SKM-1 treated with dmso at 0.1 percent for 144 hours (cell line): ENCODE results near the gene ADAM10.
"Not testable (repeated sequence)": the region's sequence is repeated elsewhere in the genome, so short reads cannot be mapped to it uniquely, and the experiment has no call there.

ENCODE experiments used
- DNase-seq: peaks from one replicate; lab custom pipeline; 2025; ENCODE audit not compliant: unreplicated experiment; lab: John Stamatoyannopoulos, UW

ADAM10 gene, protein sequence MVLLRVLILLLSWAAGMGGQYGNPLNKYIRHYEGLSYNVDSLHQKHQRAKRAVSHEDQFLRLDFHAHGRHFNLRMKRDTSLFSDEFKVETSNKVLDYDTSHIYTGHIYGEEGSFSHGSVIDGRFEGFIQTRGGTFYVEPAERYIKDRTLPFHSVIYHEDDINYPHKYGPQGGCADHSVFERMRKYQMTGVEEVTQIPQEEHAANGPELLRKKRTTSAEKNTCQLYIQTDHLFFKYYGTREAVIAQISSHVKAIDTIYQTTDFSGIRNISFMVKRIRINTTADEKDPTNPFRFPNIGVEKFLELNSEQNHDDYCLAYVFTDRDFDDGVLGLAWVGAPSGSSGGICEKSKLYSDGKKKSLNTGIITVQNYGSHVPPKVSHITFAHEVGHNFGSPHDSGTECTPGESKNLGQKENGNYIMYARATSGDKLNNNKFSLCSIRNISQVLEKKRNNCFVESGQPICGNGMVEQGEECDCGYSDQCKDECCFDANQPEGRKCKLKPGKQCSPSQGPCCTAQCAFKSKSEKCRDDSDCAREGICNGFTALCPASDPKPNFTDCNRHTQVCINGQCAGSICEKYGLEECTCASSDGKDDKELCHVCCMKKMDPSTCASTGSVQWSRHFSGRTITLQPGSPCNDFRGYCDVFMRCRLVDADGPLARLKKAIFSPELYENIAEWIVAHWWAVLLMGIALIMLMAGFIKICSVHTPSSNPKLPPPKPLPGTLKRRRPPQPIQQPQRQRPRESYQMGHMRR

DNA sequence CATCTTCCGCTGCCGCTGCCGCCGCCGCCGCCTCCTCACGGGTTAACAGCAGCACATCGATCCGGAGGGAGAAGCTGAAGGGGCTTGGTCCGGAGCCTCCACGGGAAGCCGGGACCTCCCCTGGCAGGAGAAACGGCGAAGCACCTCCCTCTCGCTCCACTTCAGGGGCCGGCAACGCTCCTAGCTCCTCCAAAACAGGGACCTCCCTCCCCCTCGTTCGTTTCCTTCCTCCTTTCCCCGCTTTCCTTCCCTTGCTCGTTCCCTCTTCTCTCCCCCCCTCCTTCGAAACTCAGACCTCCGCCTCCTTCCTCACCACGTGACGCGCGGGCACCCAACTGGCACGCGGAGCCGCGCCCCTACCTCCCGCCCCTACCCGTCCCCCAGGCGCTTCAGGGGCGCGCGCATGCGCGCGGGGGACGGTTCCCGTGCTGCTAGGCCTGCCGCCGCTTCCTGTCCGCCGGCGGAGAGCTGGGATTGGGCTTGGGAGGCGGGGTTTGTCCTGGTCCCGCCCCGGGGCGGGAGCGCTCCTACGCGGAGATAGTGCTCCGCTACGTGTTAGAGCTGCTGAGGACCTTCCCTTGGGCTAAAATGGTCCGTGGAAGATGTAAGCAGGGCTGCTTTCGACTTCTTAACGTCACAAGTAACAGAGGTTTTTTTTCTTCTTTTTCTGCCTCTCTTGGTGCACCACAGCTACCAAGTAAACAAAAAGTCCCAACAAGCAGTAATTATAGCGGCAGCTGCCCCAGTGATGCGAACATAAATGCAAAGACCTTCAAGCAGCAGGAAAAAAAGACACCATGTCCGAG, at the start of gene ADAM10:
TSS of gene ADAM10 (minus strand) at position 176 of the 806 bp plus-strand sequence. CDS start at position 3, 173 bp downstream.
- peak; percentile 98 for DNase-seq

DNA sequence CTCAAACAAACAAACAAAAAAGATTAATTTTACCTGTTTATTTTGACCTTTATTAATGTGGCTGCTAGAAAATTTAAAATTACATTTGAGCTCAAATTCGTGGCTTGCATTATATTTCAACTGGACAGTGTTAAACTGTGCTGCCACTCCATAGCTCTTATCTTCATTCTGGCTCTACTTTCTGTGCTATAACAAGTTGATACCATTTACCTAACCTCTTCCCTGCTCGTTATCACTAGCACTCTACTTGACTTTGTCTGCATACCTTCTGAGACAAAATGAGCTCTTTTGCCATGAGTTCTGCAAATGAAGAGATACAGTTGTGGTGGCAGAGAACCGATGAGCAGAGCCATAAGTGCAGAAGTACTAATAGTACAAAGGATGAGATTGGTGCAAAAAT, 48.0 kb upstream of the ADAM10 start:
- DNase-seq = no peak

DNA sequence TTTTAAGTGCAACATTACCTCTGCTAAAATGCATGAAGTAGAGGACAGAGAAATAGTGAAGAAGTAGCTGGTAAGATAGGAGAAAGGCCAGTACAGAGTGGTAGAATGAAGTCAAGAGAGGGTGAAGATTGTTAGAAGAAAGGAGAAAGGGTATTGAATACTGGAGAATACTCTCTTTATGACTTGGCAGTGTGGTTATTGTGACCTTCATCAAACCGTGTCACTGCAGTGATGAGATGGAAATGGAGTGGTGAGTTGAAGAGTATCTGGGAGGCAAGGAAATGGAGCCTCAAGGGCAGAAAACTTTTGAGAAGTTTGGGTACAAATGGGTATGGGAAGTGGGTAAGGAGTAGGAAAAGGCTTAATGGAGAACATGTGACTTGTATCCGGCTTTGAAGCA, 46.3 kb upstream of the ADAM10 start:
- no peak for DNase-seq

DNA sequence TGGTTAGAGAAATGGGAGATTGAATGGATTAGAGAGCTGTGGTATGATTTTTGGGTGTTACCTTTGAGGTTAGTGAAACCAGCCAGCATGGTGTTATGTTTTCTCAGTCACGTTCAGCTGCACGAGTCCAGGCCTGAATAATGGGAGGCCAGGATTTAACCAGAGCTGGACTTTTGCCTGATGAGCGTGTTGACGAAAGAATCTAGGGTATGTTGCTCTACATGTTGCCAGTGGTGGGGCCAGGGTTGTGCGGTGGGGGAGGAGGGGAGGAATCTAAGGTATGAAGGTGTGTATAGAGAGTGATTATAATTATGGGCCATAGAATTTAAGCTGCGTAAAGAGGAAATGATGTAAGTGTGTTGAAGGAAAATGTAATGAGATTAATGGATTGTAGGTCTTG, 44.4 kb upstream of the ADAM10 start:
- no peak for DNase-seq

DNA sequence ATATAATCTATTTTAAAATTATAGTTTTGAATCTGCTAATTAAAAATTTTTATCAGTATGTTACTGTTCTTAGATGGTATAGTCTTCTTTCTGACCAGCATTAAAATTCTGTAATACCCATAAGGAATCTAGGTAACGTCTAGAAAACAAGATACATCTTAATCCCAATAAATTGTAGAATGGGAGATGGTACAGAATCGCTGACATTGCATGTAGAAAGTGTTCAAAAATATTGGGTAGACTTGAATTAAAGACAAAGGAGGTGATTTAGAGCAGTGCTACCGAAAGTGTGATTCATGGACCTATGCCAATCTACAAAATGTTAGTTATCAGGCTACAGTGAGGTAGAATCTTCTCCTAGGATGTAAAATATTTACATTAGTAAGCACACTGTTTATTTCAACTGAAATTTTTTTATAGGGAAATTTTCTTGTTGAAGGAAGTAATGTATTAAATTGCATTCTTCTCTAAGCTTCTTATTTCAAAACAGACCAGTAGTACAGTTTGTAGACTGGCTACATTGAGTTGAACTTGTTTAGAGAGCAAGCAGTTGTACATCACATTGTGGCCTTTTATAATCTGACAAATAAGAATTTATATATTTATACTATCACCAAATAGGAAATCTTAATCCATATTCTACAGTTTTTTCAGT, 38.7 kb upstream of the ADAM10 start:
- no peak for DNase-seq

DNA sequence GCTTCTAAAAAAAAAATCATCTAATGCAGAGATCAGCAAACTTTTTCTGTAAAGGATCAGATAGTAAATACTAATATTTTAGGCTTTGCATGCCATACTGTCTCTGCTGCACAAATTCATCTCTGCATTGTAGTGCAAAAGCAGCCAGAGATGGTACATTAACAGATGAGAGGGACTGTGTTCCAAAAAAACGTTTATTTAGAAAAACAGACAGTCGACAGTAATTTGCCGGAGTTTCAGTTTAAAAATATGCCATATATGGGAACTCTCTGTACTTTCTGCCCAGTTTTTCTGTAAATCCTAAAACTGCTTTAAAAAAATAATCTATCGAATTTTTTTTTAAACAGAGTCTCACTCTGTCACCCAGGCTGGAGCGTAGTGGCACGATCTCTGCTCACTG, 35.8 kb upstream of the ADAM10 start:
- no peak for DNase-seq

DNA sequence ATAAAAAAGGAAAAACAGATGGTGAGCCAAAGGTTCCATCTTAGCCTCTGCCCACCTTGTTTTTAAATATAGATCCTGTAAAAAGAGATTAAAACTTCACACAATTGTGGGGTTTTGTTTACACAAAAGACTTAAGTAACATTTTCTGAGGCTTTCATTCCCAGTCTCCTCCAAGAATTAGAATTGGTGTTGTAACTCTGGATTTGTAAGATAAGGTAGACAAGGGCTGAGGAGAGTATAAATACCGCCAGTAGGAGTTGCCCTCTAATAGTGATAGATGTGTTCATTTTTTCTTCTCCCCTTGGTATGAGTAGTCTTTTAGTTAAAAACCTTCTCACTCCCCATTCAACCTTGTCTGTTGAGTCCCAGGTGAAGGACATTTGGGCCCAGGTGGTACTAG, 30.0 kb upstream of the ADAM10 start:
- no peak for DNase-seq

DNA sequence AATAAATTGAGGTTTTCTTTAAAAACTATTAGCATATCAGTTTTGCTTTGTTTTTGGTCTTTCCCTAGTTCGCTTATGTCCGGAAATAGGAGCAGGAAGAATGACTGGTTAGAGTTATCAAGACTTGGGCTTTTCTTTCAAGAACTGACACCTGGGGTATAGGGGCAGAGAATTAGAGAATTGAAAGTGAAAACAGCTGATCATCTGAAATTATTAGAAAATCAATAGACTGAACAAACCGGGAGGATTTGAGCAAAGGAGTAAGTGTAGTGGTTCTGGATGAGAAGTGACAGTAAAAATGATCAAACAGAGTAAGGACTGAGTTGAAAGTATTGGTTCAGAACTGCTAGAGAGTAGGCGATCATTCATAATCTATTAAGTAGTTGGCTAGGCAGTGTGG, 27.6 kb upstream of the ADAM10 start:
- no peak for DNase-seq

DNA sequence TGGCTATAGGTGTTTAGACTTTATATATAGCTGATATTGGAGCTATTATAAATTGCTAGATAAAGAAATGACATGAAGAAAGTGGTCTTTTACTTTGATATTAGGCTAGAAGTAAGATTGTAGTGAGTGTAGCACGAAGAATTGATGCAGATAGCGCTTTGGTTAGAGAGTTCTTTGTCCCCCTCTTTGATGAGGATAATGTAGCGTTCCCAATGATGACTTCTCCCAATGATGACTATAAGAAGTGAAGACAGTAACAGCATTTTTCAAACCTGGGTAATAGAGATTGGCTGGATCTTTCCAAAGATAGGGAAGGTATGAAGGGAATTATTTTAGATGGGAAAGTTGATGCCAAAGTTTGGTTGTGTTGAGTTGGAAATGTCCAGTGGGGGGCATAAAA, 25.9 kb upstream of the ADAM10 start:
- no peak for DNase-seq

DNA sequence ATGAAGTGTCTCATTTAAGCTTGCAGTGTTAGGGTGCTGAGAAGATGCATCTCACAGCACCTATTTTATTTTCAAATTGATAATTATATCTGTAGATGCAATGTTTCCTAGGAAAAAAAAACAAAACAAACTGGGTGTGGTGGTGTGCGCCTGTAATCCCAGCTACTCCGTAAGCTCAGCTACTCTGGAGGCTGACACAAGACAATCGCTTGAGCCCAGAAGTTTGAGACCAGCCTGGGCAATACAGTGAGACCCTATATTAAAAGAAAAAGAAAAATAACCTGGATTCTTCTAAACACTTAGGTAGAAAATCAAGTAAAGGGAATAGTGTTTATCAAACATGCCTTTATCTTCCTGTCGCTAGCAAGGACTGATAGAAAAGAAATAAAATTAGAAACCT, 23.5 kb upstream of the ADAM10 start:
- no peak for DNase-seq

DNA sequence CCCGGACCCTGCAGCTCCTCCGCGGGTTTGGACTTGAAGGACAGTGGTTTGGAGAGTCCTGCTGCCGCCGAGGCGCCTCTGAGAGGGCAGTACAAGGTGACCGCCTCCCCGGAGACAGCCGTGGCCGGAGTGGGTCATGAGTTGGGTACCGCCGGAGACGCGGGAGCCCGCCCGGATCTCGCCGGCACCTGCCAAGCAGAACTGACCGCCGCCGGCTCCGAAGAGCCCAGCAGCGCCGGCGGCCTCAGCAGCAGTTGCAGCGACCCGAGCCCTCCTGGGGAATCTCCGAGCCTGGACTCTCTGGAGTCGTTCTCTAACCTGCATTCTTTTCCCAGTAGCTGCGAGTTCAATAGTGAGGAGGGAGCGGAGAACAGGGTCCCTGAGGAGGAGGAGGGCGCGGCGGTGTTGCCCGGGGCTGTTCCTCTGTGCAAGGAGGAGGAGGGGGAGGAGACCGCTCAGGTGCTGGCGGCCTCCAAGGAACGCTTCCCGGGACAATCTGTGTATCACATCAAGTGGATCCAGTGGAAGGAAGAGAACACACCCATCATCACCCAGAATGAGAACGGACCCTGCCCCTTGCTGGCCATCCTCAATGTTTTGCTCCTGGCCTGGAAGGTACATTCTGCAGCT, 22.2 kb upstream of the ADAM10 start:
- no peak for DNase-seq

DNA sequence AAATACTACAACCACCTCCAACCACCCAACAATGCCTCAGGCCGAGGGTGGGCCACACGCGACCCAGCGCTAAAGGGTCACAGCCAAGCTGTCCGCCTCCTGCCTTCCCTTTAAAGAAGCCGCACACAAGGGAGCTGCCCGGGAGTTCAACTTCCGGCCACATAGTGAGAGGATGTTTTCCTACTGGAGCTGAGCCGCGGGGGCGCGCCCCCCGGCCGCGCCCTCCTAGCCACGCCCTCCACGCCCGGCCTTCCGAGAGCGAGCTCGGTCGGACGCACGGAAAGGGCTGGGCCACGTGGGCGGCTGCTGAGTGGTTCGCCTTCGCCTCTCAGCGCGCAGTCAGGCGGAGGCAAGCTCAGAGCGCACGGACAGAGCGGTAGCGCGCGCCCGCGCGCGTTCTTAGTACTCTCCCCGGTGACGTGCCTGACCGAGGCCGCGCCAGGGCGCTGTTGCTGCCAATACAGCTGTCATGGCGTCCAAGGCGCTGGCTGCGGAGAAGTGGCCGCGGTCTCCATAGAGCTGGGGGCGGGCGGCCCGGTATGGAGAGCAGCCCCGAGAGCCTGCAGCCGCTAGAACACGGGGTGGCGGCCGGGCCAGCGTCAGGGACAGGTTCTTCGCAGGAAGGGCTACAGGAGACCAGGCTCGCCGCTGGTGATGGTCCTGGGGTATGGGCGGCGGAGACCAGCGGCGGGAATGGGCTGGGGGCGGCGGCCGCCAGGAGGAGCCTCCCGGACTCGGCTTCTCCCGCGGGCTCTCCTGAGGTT, 21.5 kb upstream of the ADAM10 start, which contains the start of gene MINDY2:
TSS of gene MINDY2 (plus strand) at position 446 of the 764 bp plus-strand sequence. CDS start at position 540, 94 bp downstream.
- DNase-seq = peak; percentile 98

DNA sequence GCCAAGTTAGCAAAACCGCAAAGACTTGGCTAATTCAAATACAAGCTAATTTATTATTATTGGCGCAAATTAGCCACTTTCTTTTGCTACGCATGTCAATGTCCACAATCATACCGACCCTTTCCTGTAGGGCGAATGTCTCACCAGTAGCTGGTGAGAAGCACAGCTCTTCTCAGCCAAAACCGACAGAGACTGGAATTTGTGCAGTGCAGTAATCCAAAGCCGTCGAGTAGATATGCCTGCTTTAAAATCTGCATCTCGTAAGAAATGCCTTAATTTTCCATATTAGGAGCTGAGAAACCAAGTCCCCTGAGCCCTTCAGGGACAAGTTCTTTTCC, 21.0 kb upstream of the ADAM10 start:
- no peak for DNase-seq

DNA sequence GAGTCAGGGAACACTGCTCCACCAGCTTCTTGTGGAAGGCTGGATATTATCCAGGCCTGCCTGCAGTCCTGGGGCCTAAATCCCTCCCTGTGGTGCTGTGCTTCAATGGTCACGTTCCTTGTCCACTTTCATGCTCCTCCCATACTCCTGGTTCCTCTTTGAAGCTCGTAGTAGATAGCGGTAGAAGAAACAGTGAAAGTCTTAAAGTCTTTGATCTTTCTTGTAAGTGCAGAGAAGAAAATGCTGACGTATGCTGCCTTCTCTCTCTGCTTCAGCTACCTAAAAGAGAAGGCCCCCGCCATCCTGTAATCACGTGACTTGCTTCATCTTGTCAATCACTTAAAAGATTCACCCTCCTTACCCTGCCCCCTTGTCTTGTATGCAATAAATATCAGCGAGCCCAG, 19.1 kb upstream of the ADAM10 start:
- DNase-seq = not testable (repeated sequence)

DNA sequence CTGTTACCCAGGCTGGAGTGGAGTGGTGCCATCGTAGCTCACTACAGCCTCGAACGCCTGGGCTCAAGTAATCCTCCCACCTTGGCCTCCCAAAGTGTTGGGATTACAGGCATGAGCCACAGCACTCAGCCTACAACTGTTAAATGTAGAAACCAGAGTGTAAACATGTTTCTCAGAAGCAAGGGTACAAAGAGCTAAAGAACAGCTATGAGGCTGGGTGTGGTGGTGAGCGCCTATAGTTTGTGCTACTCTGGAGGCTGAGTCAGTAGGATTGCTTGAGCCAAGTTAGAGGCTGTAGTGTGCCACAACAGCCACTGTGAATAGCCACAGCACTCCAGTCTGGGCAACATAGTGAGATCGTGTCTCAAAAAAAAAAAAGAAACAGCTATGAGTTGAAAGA, 16.8 kb upstream of the ADAM10 start:
- DNase-seq = no peak

DNA sequence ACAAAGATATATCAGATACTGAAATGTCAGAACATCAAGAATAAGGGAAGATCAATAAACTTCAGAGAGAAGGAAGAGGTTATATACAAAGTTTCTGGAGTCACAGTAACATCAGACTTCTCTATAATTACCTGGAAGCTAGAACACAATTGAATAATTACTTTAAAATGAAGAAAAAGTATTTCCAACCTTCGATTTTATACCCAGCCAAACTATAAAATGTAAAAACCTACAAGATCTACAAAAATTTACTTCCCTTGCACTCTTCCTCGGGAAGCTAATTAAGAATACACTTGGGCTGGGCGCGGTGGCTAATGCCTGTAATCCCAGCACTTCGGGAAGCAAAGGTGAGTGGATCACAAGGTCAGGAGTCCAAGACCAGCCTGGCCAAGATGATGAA, 15.0 kb upstream of the ADAM10 start:
- DNase-seq = no peak

DNA sequence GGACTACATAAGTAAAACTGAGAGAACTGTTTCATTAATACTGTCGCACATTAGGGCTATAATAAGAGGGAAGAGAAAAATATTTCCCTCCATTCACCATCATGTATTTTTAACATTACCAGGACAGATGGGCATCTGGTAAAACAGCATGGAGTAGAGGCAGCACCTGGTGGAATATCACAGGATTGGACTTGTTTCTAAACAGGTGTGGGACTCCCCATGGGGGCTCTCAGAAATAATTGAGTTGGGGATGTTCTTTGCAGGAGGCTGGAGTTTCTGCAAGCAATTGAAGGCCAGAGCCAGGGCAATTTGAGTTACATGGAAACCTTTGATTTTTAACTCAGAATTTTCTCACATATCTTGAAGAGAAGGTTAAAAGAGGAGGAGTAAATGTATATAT, 13.2 kb upstream of the ADAM10 start:
- no peak for DNase-seq

DNA sequence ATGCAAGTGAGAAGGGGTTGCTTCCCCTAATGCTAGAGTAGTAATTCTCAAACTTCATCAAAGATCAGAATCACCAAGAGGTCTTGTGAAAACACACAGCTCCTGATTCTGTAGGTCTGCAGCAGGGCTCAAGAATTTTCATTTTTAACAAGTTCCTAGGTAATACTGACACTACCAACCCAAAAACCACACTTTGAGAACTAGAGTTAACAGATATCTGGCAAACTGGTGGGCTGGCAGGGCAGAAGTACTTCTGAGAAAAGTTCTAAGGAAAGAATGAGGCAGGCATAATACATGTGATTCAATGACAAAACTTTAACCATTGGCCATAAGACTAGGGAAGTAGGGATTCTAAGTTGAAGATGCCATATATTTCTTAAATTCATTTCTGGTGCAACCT, 12.8 kb upstream of the ADAM10 start:
- DNase-seq = no peak

DNA sequence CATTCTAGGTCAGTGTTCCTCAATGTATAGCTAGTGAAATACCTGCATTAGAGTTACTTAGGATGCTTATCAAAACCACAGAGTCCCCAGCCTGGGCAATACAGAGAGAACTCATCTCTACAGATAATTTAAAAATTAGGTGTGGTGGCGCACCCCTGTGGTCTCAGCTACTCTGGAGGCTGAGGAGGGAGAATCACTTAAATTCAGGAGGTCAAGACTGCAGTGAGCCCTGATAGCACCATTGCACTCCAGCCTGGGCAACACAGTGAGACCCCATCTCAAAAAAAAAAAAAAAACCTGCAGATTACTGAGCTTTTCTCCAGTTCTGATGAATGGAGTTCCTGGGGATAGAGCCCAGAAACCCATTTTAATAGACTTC, 11.5 kb upstream of the ADAM10 start:
- no peak for DNase-seq
